Erythroblast (primary cell): ENCODE results near the gene RHBDL2.

Experiments used
- GATA1 ChIP-seq: IDR thresholded peaks from 2 replicates; pipeline ENCODE4 v1.6.1; 2011; ENCODE audit warnings: low read depth, mild to moderate bottlenecking, control low read depth, low read length, moderate library complexity
- POLR2A ChIP-seq: IDR thresholded peaks from 2 replicates; pipeline ENCODE4 v1.6.1; 2011; ENCODE audit warnings: mild to moderate bottlenecking, low read length

DNA sequence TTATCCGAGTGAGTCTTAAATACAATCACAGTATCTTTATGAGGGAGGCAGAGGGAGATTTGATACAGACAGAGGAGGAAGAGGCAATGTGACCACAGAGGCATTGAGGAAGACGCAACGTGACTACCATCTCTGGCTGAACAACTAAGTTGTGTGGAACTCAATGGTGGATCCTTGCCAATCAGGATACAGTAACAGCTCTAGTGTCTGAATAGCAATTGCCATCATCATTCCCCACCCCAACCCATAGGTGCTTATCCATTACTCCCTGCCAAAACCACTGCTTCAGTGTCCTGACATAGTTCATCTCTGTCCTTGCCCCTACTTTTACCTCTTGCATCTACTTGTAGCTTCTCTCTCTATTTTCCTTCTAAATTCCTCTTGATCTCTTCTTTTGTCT is 20.5 kb upstream of the RHBDL2 start:
- TF ChIP-seq POLR2A: no peak
- TF ChIP-seq GATA1: no peak
